Measurements from ENCODE around the gene IP6K3.

- TF ChIP-seq CTCF (IDR thresholded peaks at IDR 0.05; ENCODE audit: low read depth, low read length, poor library complexity, severe bottlenecking) (no peak), EZH2phosphoT487 (IDR thresholded peaks at IDR 0.05; ENCODE audit: borderline replicate concordance, low read length) (no peak)
Observed at GRCh38 chr6:33712914-33713313, 33.8 kb downstream of the IP6K3 start.

Measured in DOHH2 (cell line).